Hematopoietic multipotent progenitor cell treated with erythropoietin and hydrocortisone succinate and interleukin-3 and kit ligand, for 6 days (in vitro differentiated cells): ENCODE data around the gene SLC15A3.

ENCODE experiments used
- DNase-seq: peaks from one replicate; pipeline ENCODE4 v3.0.0-alpha.2; 2015

SLC15A3 gene

DNA sequence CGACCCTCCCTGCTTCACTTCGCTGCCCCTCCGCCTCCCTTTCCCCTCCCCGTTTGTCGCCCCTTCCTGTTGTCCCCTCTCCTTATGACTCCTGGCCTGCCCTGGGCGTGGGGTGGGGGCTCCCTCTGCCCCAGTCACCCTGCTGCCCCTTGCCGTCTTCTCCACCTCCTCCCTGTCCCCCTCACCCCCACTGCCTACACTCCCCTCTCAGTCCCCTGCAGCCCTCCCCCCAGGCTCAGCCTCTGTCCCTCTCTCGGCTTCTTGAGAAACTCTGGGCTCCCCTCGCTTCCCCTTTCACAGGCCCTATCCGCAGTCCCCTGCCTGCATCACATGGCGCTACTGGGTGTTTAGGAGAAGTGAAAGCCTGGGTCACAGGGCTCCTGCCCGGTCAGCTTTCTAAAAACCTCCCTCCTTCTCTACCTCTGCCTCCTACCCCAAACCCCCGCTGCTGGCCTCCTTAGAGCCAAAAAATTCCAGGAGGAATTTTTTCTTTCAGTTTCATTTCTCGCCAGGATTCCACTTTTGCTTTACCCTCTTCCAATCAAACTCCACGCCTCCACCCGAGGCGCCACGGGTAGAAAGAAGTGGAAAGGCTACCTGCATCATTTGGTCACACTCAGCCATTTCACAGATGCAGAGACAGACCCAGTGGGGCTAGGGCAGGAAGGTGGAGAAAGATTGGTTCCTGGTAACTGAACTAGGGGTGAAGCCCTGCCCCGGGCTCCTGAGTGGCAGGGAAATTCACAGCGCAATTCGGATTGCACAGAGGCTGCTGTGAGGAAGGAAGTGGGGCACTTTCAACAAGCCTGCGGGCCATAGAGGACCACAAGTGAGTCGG is at the start of gene SLC15A3:
TSS of gene SLC15A3 (minus strand) at position 273 of the 838 bp plus-strand sequence. CDS start 625 bp downstream, outside the sequence.
- peak; percentile 76 for DNase-seq

DNA sequence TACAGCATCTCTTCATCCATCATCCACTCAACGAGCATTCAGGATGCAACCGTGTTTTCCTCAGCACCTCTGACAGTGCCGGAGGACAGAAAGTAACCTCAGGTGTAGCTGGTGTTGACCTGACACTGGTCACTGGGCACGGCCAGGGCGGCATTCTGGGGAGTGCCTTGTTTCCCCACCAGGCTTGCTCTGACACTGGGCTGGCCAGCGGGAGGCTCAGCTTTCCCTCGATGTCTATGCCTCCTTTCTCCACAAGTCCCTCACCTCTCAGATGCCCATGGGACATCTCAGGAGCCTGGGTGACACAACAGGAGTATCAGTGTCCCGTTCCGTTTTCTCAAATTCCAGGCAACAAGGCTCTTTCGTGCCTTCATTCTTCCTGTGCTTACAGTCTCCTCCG is 48.5 kb upstream of the SLC15A3 start:
- no peak for DNase-seq

DNA sequence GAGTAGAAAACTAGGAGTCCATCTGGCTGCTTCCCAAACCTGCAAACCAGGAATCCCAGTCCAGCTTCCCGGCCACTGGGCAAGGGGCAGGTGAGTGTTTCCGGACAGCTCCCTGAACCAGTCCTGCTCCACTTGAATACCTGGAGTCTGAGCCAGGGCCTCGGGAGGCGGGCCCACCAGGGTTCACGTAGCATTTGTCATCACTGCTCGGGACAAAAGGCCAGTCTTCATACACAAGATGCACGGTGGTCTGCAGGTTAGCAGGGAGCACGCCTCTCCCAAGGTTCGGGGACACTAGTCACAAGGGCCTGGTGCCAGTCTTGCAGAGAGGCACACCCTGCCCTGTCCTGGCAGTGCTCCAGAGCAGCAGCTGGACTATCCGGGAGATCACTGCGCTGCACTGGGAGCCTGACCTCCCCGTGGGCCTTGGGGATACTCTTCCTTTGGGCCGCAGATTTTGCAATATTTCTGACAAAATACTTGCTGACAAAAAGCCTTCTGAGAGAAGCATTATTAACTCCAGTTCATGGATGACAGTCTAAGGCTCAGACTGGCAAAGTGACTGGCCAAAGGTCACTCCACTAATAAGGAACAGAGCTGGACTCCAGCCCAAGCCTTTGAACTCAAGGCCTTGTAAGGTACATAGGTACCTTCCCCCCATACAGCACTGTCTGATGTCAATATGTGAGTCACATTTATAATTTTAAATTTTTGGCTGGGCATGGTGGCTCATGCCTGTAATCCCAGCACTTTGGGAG is 44.6 kb upstream of the SLC15A3 start:
- DNase-seq = no peak

DNA sequence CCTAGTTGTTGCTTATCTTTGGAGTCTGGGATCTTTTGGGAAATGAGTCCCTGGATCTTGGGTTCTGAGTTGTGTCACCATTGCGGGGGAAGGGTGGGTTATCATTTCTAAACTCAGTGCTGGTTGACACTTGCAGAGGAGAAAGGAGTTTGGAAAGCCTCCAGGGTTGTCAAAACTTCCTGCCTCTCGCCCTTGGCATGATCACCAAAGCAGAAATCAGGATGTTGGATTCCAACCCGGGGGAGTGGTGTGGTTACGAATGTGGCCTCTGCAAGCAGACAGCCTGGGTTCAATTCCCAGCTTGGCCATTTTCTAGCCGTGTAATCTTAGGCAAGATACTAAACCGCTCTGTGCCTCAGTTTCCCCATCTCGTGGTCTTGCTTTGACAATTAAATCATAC is 43.8 kb upstream of the SLC15A3 start:
- DNase-seq = no peak

DNA sequence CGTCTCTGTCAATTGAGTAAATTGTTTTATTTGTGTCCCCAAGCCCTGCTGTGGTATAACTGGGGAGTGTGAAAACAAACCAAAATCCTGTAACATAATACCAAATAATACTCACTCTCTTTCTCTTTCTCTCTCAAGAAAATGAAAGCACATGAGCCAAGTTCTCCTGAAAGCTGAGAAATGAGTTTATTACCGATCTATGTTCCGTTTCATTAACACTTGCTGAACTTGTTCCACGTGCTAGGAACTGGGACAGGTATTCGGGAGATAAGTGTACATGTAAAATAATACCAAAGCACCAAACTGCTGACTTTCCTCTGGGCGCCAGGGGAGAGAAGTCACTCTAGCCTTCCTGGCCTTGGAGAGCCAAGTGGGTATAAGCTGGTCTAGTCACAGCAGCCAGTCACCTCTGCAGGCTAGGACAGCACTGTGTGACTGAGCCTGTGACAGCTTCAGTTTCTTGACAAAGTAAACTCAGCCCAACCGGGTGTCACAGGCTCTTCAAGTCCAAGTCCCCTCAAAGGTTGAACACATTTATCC is 42.6 kb upstream of the SLC15A3 start:
- DNase-seq = no peak

DNA sequence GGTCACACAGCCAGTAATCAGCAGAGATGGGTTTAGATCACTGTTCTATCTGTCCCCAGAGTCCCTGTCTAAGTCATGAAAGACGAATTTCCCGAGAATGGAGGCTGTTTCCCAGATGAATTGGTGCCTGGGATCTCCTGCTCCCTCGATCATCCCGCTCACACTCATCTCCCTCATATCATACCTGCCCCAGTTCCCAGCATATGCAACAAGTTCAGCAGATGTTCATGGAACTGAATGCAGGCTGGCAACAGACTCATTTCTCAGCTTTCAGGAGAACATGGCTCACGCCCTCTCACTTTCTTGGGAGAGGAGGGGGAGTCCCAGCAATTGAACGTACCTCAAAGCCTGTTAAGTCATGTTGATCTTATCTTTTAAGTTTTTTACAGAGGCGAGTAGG is 41.6 kb upstream of the SLC15A3 start:
- no peak for DNase-seq

DNA sequence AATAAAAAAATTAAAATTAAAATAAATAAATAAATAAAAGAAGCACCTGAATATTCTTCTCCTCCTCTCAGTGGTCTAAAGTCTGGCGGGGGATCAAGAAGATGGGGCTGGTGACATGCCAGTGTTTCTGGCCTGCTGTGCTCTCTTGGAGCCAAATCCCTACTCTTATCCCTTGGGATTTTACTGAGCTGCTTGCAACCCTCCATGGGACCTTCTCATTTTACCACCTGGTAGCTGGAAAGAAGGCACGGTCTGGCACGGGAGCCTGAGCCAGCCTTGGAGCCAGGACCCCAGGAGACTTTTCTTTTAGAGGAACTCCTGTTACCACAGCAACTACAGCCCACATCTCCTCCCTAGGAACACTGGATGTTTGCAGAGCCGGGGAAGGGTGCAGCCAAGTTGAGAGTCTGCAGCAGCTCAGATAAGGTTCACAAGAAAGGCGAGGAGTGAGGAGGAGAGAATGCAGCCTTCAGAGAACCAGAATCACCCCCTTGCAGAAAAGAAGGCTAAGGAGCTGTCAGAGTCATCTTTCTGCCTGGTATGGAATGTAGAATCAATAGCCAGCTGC is 41.0 kb upstream of the SLC15A3 start:
- DNase-seq = peak; percentile 76

DNA sequence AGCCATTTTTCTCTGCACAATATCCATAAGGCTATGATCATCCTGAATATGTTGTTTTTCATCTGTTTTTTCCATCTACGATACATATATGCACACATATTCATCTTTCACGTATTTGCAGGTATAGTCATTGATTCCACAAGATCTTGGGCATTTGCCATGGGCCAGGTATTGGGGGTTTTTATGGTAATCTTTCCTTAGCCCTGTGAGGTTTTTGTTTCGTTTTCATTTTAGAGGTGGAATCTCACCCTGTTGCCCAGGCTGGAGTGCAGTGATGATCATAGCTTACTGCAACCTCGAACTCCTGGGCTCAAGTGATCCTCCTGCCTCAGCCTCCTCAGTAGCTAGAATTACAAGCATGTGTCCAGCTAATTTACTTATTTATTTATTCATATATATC is 39.5 kb upstream of the SLC15A3 start:
- no peak for DNase-seq

DNA sequence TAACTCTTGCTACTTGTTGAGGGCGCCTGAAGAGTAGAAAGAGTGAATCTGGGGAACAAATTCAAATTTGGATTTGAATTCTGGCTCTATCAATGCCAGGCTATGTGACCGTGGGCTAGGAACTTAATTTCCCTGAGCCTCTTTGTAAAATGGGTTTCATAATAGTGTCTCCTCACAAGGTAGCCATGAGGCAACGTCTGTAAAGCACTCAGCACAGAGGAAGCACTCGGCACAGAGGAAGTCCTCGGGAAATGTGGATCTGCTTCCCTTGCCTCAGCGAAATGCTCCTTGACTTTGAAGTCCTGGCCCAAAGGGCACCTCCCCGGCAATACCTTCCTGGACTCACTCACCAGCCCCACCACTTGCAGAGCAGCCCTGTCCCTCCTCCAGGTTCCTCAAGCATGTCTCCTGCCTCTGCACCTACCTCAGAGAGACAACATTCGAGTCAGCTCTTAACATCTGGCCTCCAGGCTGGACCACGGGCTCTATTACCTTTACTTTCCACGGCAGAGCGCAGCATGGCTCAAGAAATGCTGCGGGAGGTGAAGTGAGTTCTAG is 37.2 kb upstream of the SLC15A3 start:
- no peak for DNase-seq

DNA sequence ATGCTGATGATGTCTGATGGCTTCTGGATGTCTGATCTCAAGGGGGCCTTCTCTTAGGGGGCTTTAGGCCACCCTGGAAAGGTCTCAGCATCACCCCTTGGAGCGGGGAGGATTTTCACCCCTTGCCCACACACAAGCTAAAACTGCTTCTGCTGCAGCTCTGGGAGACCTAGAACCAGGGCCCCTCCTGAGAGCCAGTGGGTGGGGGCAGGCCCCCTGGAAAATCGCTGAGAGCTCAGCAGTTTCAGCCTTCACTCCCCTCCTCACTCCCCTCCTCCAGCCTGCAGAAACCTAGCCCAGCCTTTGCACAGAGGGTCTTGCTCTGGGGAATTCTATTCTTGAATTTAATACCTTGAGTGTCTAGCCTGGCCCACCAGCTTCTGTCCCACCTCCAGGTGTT is 36.7 kb upstream of the SLC15A3 start:
- DNase-seq = no peak

DNA sequence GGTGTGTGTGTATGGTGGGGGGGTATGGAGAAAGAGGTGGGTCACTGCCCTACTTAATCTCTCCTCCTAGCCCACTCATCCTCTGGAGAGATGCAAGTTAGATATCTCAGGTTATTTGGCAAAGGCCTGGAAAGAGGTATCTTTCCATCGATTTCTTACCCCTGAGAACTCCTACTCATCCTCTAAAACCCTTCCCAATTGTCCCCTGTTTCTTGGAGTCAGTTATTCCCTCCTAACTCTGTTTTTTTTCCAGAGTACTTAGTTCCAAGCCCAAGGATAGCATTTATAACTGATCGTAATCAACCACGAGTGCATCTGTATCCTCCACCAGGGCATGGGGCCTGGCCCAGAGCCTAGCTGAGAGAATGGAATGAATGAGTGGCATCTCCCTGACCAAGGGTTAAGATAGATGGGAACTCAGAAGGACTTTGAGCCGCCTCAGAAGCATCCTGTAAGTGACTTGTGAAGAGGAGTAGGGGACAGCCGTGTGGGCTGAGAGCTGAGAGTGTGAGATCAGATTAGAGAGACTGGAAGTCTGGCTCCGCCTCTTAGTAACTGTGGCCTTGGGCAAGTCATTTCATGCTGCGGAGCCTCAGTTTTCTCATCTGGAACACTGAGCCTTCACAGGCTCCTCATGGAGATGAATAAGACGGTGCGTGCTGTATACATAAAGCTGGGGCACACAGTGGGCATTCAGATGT is 35.8 kb upstream of the SLC15A3 start:
- DNase-seq = no peak

DNA sequence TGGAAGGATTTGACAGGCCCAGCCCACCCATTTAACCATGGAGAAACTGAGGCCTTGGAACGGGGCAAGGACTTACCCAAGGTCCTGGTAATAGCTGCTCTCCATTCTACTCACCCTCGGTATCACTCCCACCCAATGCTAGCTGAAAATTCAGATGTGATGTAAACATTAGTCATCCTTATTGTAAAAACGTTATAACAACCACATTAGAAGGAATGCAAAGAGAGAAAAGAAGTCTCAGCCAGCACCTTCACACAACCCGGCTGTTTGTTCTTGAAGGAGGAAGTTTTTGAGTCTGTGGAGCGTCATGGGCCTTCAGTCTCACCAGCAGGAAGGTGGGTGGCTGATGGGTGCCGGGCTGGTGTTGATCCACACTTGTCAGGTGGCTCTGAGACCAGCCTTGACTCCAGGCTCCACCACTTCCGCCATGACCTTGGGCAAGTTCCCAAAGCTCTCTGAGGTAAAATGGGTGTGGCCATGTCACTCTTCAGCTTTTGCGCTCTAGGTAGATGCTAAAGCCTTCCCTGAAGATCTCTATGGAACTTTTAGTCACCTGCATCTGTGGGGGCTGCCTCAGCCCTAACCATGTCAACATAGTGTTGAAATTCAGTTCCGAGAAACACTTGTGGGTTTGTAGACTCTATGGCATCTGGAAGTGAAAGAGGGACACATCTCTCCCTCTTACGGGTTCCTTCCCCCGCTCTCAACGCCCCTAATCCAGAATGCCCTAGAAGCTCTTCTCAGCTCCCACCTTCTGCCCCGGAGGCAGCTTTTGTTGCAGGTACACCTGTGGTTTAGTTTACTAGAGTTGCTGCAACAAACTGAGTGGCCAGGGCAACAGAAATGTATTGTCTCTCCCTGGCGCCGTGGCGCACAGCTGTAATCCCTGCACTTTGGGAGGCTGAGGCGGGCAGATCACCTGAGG is 34.3 kb upstream of the SLC15A3 start:
- no peak for DNase-seq

DNA sequence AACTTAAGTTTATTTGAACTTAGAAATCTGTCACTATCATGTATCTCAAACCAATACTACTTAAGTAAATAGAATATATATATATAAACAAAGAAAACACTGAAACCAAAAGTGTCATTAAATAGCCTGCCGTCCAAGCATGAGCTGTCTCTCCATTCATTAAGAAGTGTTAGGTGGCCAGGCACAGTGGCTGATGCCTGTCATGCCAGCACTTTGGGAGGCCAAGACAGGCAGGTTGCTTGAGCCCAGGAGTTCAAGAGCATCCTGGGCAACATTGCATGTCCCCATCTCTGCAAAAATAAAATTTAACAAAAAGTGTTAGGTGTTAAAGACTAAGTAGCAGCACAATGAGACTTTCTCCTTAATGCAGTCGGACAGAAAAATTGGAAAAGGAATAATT is 33.5 kb upstream of the SLC15A3 start:
- no peak for DNase-seq

DNA sequence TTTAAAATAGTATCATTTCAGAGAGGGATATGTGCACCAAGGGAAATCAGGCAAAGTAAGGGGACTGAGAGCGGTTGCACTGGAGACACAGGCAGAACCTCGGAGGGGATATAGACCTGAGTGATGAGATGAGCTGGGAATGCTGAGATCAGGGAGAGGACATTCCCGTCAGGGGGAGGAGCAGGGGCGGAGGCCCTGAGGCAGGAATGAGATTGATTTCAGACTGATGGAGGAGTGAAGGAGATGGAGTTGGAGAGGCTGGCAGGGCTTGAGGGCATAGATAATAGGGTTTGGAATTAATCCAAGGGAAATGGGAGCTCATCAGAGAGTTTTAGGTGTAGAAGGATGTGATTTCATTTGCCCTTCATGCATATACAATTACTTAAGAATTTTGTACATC is 32.7 kb upstream of the SLC15A3 start:
- DNase-seq = no peak

DNA sequence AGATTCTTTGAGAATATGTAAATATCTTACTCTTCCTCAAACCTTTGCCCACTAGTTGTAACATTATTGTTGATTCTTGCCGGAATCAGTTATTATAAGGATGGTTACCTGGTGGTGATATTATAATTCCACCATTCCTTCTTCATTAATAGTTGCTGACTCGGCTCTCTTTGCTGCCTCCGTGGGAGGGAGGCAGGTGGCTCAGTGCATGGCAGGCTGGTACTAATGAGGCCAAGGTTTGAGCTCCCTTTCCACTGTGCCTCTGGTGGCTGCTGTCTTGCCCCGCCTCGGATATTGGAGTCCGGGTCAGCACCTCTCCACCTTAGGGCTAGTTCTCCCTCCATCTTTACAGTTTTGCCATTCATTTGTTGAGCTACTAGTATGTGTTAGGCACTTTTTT is 32.2 kb upstream of the SLC15A3 start:
- no peak for DNase-seq

DNA sequence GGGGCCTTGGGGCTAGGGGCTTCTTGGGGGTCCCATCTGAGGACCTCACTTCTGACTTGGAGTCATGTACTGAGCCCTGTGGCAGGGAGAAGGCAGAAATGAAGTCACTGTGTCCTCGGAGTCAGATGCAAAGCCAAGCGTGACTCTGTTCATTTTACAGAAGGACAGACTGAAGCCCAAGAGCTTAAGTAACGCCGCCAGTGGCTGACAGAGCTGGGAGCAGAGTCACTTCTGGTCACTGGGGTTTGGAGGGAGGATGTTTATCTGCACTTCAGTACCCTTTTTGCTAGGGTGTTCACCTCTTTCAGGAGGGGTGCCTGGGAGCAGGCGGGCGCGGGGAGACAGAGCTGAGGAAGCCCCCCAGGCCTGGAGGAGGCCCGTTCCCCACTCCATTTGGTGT is 30.2 kb upstream of the SLC15A3 start:
- no peak for DNase-seq

DNA sequence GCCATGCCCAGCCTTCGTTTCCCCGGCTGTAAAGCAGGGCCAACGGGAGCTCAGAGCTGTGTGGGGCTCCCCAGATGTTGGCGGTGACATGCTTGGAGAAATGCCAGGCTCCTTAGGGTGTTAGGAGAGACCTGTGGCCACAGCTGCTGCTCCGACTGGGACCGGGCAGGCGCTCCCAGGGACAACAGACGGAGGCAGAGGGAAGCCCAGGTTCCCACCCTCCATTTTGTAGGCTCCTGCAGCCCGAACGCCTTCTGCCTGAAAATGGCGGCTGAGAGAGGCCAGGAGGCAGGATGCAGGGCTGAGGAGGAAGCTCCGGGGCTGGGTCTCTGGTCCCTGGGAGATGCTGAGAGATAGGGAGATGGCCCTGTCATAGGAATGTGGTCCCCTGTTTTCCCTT is 29.5 kb upstream of the SLC15A3 start:
- no peak for DNase-seq

DNA sequence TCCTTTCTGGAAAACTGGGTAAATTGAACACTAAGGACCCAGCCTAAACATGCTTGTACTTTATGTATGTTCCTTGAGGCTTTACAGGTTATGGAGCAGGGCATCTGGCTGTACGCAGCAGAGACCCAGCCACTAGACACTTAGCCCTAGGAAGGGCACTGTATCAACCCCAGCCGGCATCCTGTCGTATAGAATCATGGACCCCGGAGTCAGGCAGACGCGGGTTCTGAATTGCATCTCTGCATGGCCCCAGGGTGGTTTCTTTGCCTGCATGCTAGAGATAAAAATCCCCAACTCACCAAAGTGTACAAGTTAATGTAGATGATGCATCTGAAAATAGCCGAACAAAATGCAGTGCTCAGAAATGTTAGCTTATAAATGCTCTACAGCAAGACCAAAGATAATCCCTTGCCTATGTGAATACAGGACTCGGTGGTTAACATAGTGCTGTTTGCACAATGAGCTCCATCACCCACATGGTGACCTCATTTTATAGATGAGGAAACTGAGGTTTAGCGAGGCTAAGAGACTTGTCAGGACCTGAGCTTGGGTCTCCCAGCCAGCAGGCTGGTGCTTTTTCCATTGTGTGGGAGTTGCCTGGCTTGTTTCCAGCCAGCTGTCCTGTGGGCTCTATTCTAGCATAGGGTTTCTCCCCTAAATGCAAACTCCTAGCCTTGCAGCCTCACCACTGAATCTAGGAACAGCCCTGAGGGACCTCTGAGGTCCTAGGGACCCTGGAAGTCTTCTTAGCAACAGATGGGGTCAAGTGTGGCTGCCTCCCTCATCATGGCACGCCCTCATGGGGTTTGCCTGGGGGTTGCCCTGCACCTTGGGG is 26.8 kb upstream of the SLC15A3 start:
- DNase-seq = no peak

DNA sequence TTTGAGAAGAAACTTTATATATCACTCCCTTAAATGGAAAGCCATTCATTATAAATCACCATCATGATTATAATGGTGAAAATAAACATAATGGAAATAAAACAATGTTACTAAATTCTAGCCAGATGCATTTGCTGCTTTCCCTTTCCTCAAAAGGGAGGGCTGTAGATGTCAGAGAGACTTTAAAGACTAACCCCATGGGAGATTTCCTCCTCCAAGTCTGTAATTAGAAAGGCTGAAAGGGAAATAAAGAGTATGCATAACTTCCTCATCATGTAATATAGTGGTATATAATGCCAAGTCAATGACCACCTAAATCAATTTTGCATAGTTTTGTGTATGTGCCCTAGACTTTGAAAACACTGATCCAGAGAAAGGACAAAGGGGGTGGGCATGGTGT is 25.9 kb upstream of the SLC15A3 start:
- DNase-seq = no peak

DNA sequence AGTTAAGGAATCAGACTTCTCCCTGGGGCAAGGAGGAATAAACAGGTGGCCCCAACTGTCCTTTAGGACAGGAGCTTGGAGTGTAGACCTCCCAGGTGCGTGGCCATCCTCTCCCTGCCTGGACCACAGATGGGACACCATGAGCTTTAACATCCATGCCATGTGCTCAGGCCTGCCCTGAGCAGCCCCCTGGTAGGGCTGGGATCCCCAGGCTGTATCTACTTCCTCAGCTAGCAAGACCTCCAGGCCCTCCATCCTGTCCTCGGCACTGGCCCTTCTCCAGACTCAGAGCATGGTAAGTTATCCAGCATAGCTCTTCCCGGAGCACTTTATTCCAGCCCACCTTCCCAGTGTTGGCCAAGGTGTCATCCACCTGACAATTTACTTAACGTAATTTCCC is 25.2 kb upstream of the SLC15A3 start:
- no peak for DNase-seq

DNA sequence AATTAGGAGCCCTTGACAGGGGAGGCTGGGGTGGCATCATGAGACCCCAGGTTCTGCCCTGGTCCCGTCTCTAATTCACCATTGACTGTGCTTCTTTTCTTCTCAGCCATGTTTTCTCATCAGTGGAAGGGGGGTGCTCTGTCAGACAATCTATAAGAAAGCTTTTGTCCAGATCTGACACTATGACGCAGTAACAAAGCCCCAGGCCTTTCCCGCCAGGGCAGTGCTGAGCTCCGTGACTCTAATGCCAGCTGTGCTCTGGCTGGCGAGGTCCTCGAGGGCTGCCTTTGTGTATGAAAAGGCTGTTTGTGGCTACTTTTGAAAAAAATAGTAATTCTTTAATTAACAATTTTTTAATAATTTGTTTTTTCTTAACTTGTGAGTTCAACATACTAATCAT is 22.8 kb upstream of the SLC15A3 start:
- DNase-seq = no peak
